H9 (cell line): ENCODE results near the gene DPF3. TPM values are rescaled to one million over a fixed set of nuclear protein-coding genes. Genes with fewer than 3 reads are reported as not detected.

Source experiments
- DNase-seq: peaks from one replicate; pipeline ENCODE4 v3.0.0-alpha.2; 2017
- H2AFZ ChIP-seq: one replicate; pipeline ENCODE4 v1.6.1; 2013; ENCODE audit warnings: mild to moderate bottlenecking, low read length, control low read depth, moderate library complexity
- H2AK5ac ChIP-seq: 2 replicates; pipeline ENCODE4 v1.6.1; 2013; ENCODE audit warnings: low read length, control low read depth, mixed read lengths; ENCODE audit not compliant: insufficient read length
- H2BK120ac ChIP-seq: one replicate; pipeline ENCODE4 v1.6.1; 2013; ENCODE audit warnings: low read depth, mild to moderate bottlenecking, low read length, control low read depth, inconsistent platforms; ENCODE audit not compliant: poor library complexity, severe bottlenecking
- H2BK12ac ChIP-seq: 2 replicates; pipeline ENCODE4 v1.6.1; 2013; ENCODE audit warnings: low read length, control low read depth, mixed read lengths, low read depth; ENCODE audit not compliant: insufficient read length
- H2BK15ac ChIP-seq: 2 replicates; pipeline ENCODE4 v1.6.1; 2013; ENCODE audit warnings: low read depth, low read length, control low read depth
- H2BK20ac ChIP-seq: one replicate; pipeline ENCODE4 v1.6.1; 2013; ENCODE audit warnings: low read depth, mild to moderate bottlenecking, low read length, control low read depth, inconsistent platforms; ENCODE audit not compliant: poor library complexity, severe bottlenecking
- H2BK5ac ChIP-seq: 2 replicates; pipeline ENCODE4 v1.6.1; 2013; ENCODE audit warnings: low read length, control low read depth, mixed read lengths; ENCODE audit not compliant: insufficient read length
- H3K14ac ChIP-seq: 2 replicates; pipeline ENCODE4 v1.6.1; 2013; ENCODE audit warnings: low read length, control low read depth; ENCODE audit not compliant: insufficient read depth
- H3K18ac ChIP-seq: 2 replicates; pipeline ENCODE4 v1.6.1; 2013; ENCODE audit warnings: low read depth, mild to moderate bottlenecking, mixed read lengths, low read length, control low read depth; ENCODE audit not compliant: insufficient read length
- H3K23ac ChIP-seq: 2 replicates; pipeline ENCODE4 v1.6.1; 2013; ENCODE audit warnings: low read length, control low read depth, mixed read lengths, low read depth; ENCODE audit not compliant: insufficient read length
- H3K23me2 ChIP-seq: 2 replicates; pipeline ENCODE4 v1.6.1; 2013; ENCODE audit warnings: low read depth, mild to moderate bottlenecking, mixed read lengths, low read length, control low read depth; ENCODE audit not compliant: insufficient read length, poor library complexity, severe bottlenecking
- H3K27ac ChIP-seq: 2 replicates; pipeline ENCODE4 v1.5.1; 2013; ENCODE audit warnings: low read length, control low read depth, mixed read lengths, low read depth; ENCODE audit not compliant: insufficient read length
- H3K27me3 ChIP-seq: 2 replicates; pipeline ENCODE4 v1.6.1; 2013; ENCODE audit warnings: low read length, control low read depth, inconsistent platforms; ENCODE audit not compliant: insufficient read depth
- H3K4ac ChIP-seq: 2 replicates; pipeline ENCODE4 v1.6.1; 2013; ENCODE audit warnings: low read depth, mild to moderate bottlenecking, control low read depth, inconsistent platforms, low read length, moderate library complexity
- H3K4me1 ChIP-seq: 2 replicates; pipeline ENCODE4 v1.6.1; 2013; ENCODE audit warnings: low read length, control low read depth, inconsistent platforms; ENCODE audit not compliant: insufficient read depth
- H3K4me2 ChIP-seq: 2 replicates; pipeline ENCODE4 v1.6.1; 2013; ENCODE audit warnings: low read length, control low read depth, mixed read lengths; ENCODE audit not compliant: insufficient read length, insufficient read depth
- H3K56ac ChIP-seq: 2 replicates; pipeline ENCODE4 v1.6.1; 2013; ENCODE audit warnings: low read depth, mild to moderate bottlenecking, mixed read lengths, low read length, control low read depth; ENCODE audit not compliant: insufficient read length
- H3K79me1 ChIP-seq: 2 replicates; pipeline ENCODE4 v1.6.1; 2013; ENCODE audit warnings: low read depth, mild to moderate bottlenecking, moderate library complexity, low read length, control low read depth, inconsistent platforms; ENCODE audit not compliant: insufficient read depth, poor library complexity, severe bottlenecking
- H3K79me2 ChIP-seq: 2 replicates; pipeline ENCODE4 v1.6.1; 2013; ENCODE audit warnings: low read length, control low read depth, inconsistent platforms; ENCODE audit not compliant: insufficient read depth
- H3K9ac ChIP-seq: 2 replicates; pipeline ENCODE4 v1.6.1; 2013; ENCODE audit warnings: low read length, control low read depth, mixed read lengths; ENCODE audit not compliant: insufficient read length; ENCODE audit errors: extremely low read depth
- H3K9me3 ChIP-seq: one replicate; pipeline ENCODE4 v1.6.1; 2013; ENCODE audit warnings: low read depth, low read length, inconsistent platforms; ENCODE audit not compliant: control insufficient read depth
- H3T11ph ChIP-seq: one replicate; pipeline ENCODE4 v1.6.1; 2013; ENCODE audit warnings: mild to moderate bottlenecking, low read length, control low read depth, inconsistent platforms
- H4K20me1 ChIP-seq: one replicate; pipeline ENCODE4 v1.6.1; 2013; ENCODE audit not compliant: control insufficient read depth, insufficient read length, insufficient read depth
- H4K5ac ChIP-seq: 2 replicates; pipeline ENCODE4 v1.6.1; 2013; ENCODE audit warnings: low read depth, mild to moderate bottlenecking, mixed read lengths, low read length, control low read depth; ENCODE audit not compliant: insufficient read length
- H4K8ac ChIP-seq: replicated peaks from 2 replicates; pipeline ENCODE4 v1.6.1; 2013; ENCODE audit warnings: low read length, control low read depth, mixed read lengths, low read depth; ENCODE audit not compliant: insufficient read length
- H4K91ac ChIP-seq: 2 replicates; pipeline ENCODE4 v1.6.1; 2013; ENCODE audit warnings: low read depth, mild to moderate bottlenecking, moderate library complexity, mixed read lengths, low read length, control low read depth; ENCODE audit not compliant: insufficient read length
- H3K27ac Mint-ChIP-seq, 3 experiments: 2 replicates in 2 of 3; 3 replicates in 1 of 3; pipeline ENCODE4 v1.8.0; 2020 to 2021; ENCODE audit warnings: mixed read lengths in 3 of 3, mild to moderate bottlenecking in 1 of 3, moderate library complexity in 1 of 3
- H3K27me3 Mint-ChIP-seq: 2 replicates; pipeline ENCODE4 v1.8.0; 2021; ENCODE audit warnings: low read depth, mild to moderate bottlenecking, moderate library complexity, mixed read lengths
- H3K36me3 Mint-ChIP-seq, 3 experiments: 2 replicates in 2 of 3; 3 replicates in 1 of 3; pipeline ENCODE4 v1.8.0; 2020 to 2021; ENCODE audit warnings: low read depth in 3 of 3, mixed read lengths in 3 of 3; ENCODE audit not compliant: insufficient read depth in 1 of 3
- H3K4me1 Mint-ChIP-seq, 2 experiments: 2 replicates each; pipeline ENCODE4 v1.8.0; 2020; ENCODE audit warnings: mixed read lengths in 2 of 2
- H3K4me3 Mint-ChIP-seq, 2 experiments: 2 replicates in 1 of 2; 3 replicates in 1 of 2; pipeline ENCODE4 v1.8.0; 2020 to 2021; ENCODE audit warnings: mild to moderate bottlenecking in 2 of 2, mixed read lengths in 2 of 2, moderate library complexity in 1 of 2
- H3K9me3 Mint-ChIP-seq, 2 experiments: 2 replicates in 1 of 2; 3 replicates in 1 of 2; pipeline ENCODE4 v1.8.0; 2020; ENCODE audit warnings: mild to moderate bottlenecking in 2 of 2, mixed read lengths in 2 of 2, moderate library complexity in 1 of 2
- WGBS: extraction: QIAGEN DNeasy Blood & Tissue Kit; methylation state at CpG from one replicate; pipeline ENCODE4 v1.1.7; 2013; ENCODE audit warnings: missing lambda C conversion rate, low lambda C conversion rate, mixed read lengths; ENCODE audit not compliant: insufficient read length; ENCODE audit errors: extremely low coverage; 5-methylcytosine and 5-hydroxymethylcytosine counted together
- total RNA-seq: library from RNA; stranded (reverse); gene quantifications from 2 replicates; pipeline ENCODE4 v1.2.1, GENCODE V29; 2021
- TF ChIP-seq, protein P1 (sequence below): fragments of 200-600 bp; sonication (generic); conservative IDR thresholded peaks from 3 replicates; pipeline ENCODE4 v1.8.0; 2021; ENCODE audit warnings: antibody characterized with exemption, mild to moderate bottlenecking

Gene DPF3
- total RNA-seq, 1 experiment from 2014 or later = not detected

GRCh38 chr14:72645706-72646105, 248.2 kb downstream of the DPF3 start:
- no peak for DNase-seq
- no peak overlapping the region for H3K14ac ChIP-seq
- Mint-ChIP-seq H3K4me3 (no peak overlapping the region), H3K9me3 (peaks cover 0 to 3% of the 10 kb centered on the region in 2 experiments; a peak in 2 of 5 replicates), H3K36me3 (no peaks in the 10 kb centered on the region), H3K27me3 (peaks cover 5% of the 10 kb centered on the region; the same call in 1 of the 2 replicates), H3K4me1 (peaks cover 7 to 8% of the 10 kb centered on the region in 2 experiments), H3K27ac (no peak overlapping the region; a peak in 1 of 7 replicates)
- no peak overlapping the region for H2AK5ac ChIP-seq
- no peak overlapping the region for H3K56ac ChIP-seq
- H2BK15ac ChIP-seq = no peak overlapping the region
- no peak overlapping the region for H3K9ac ChIP-seq
- H3K27ac ChIP-seq = no peak overlapping the region
- H3K18ac ChIP-seq = no peak overlapping the region
- no peak overlapping the region for H3K4ac ChIP-seq
- H2BK120ac ChIP-seq = no peak overlapping the region
- WGBS = no CpG with 5 or more reads among the region's 5 CpGs
- no peaks in the 10 kb centered on the region for H3K23me2 ChIP-seq
- no peaks in the 10 kb centered on the region for H3K79me2 ChIP-seq
- H3K79me1 ChIP-seq = no peaks in the 10 kb centered on the region
- no peak overlapping the region for H3K4me2 ChIP-seq
- H4K20me1 ChIP-seq = no peaks in the 10 kb centered on the region
- no peak overlapping the region for H4K8ac ChIP-seq
- H3K4me1 ChIP-seq = no peaks in the 10 kb centered on the region
- TF ChIP-seq, protein P1, sequence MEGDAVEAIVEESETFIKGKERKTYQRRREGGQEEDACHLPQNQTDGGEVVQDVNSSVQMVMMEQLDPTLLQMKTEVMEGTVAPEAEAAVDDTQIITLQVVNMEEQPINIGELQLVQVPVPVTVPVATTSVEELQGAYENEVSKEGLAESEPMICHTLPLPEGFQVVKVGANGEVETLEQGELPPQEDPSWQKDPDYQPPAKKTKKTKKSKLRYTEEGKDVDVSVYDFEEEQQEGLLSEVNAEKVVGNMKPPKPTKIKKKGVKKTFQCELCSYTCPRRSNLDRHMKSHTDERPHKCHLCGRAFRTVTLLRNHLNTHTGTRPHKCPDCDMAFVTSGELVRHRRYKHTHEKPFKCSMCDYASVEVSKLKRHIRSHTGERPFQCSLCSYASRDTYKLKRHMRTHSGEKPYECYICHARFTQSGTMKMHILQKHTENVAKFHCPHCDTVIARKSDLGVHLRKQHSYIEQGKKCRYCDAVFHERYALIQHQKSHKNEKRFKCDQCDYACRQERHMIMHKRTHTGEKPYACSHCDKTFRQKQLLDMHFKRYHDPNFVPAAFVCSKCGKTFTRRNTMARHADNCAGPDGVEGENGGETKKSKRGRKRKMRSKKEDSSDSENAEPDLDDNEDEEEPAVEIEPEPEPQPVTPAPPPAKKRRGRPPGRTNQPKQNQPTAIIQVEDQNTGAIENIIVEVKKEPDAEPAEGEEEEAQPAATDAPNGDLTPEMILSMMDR = no peak
- H2BK12ac ChIP-seq = no peak overlapping the region
- H2AFZ ChIP-seq = no peak overlapping the region
- H2BK20ac ChIP-seq = no peak overlapping the region
- H3T11ph ChIP-seq = no peak overlapping the region
- H3K27me3 ChIP-seq = no peaks in the 10 kb centered on the region
- H3K23ac ChIP-seq = no peak overlapping the region
- H4K5ac ChIP-seq = no peak overlapping the region
- H3K9me3 ChIP-seq = no peaks in the 10 kb centered on the region
- H2BK5ac ChIP-seq = no peak overlapping the region
- no peak overlapping the region for H4K91ac ChIP-seq
